Osteoblast (primary cell): ENCODE results near the gene ATF7IP2. TPM values are rescaled to one million over a fixed set of nuclear protein-coding genes. Genes with fewer than 3 reads are reported as not detected.
"Not testable (repeated sequence)": the region's sequence is repeated elsewhere in the genome, so short reads cannot be mapped to it uniquely, and the experiment has no call there.

ENCODE experiments used
- DNase-seq: peaks from one replicate; pipeline ENCODE4 v3.0.0; 2011; ENCODE audit warnings: low spot score, mixed read lengths; ENCODE audit not compliant: insufficient read length; ENCODE audit errors: missing footprints
- H2AFZ ChIP-seq: 2 replicates; pipeline ENCODE4 v1.6.0; 2011; ENCODE audit warnings: mild to moderate bottlenecking, low read length
- H3K27ac ChIP-seq: 2 replicates; pipeline ENCODE4 v1.5.1; 2011; ENCODE audit warnings: mild to moderate bottlenecking, low read depth, low read length, moderate library complexity
- H3K27me3 ChIP-seq: 2 replicates; pipeline ENCODE4 v1.6.0; 2012; ENCODE audit warnings: mild to moderate bottlenecking, control low read depth, inconsistent platforms, low read length, moderate library complexity; ENCODE audit not compliant: insufficient read depth
- H3K36me3 ChIP-seq: 2 replicates; pipeline ENCODE4 v1.5.1; 2011; ENCODE audit warnings: mild to moderate bottlenecking, low read length, control low read depth, moderate library complexity; ENCODE audit not compliant: insufficient read depth
- H3K4me1 ChIP-seq: 2 replicates; pipeline ENCODE4 v1.5.1; 2011; ENCODE audit warnings: mild to moderate bottlenecking, low read length, control low read depth, moderate library complexity; ENCODE audit not compliant: insufficient read depth
- H3K4me2 ChIP-seq: 2 replicates; pipeline ENCODE4 v1.6.0; 2011; ENCODE audit warnings: mild to moderate bottlenecking, low read length; ENCODE audit not compliant: insufficient read depth
- H3K4me3 ChIP-seq: fragments of 200-600 bp; sonication (generic); 3 replicates; pipeline ENCODE4 v1.5.1; 2012; ENCODE audit warnings: mild to moderate bottlenecking, low read length, inconsistent platforms; ENCODE audit not compliant: insufficient read depth
- H3K79me2 ChIP-seq: 2 replicates; pipeline ENCODE4 v1.6.0; 2012; ENCODE audit warnings: mild to moderate bottlenecking, low read length, control low read depth, inconsistent platforms; ENCODE audit not compliant: insufficient read depth
- H3K9me3 ChIP-seq: 2 replicates; pipeline ENCODE4 v1.5.1; 2011; ENCODE audit warnings: low read depth, low read length, control low read depth
- H4K20me1 ChIP-seq: 2 replicates; pipeline ENCODE4 v1.6.0; 2012; ENCODE audit warnings: mild to moderate bottlenecking, low read length, control low read depth; ENCODE audit not compliant: insufficient read depth
- CTCF ChIP-seq: IDR thresholded peaks from 2 replicates; pipeline ENCODE4 v1.5.1; 2011; ENCODE audit warnings: mild to moderate bottlenecking, low read depth, low read length, moderate library complexity; ENCODE audit errors: extremely low read depth
- total RNA-seq: library from RNA; depleted of rRNA; stranded (reverse); fragments of >200 nt; gene quantifications from 2 replicates; pipeline ENCODE4 v1.2.3, GENCODE V29; 2012

The ATF7IP2 gene
- total RNA-seq, 1 donor = 8.0 TPM

GRCh38 chr16:10362077-10362863, 23.6 kb upstream of the ATF7IP2 start:
- no peaks in the 10 kb centered on the region for H3K27me3 ChIP-seq
- TF ChIP-seq CTCF = no peak
- no peaks in the 10 kb centered on the region for H3K79me2 ChIP-seq
- no peaks in the 10 kb centered on the region for H3K4me1 ChIP-seq
- H3K4me2 ChIP-seq = no peak overlapping the region
- H3K36me3 ChIP-seq = no peaks in the 10 kb centered on the region
- H3K27ac ChIP-seq = no peak overlapping the region
- no peak overlapping the region for H3K4me3 ChIP-seq
- DNase-seq = no peak
- H4K20me1 ChIP-seq = no peaks in the 10 kb centered on the region
- H2AFZ ChIP-seq = no peak overlapping the region
- H3K9me3 ChIP-seq = no peaks in the 10 kb centered on the region

- H3K9me3 ChIP-seq, H3K79me2 ChIP-seq, H4K20me1 ChIP-seq, DNase-seq, H3K4me2 ChIP-seq, H3K36me3 ChIP-seq, H3K4me1 ChIP-seq, H3K27me3 ChIP-seq, H3K27ac ChIP-seq, H2AFZ ChIP-seq, H3K4me3 ChIP-seq: not testable (repeated sequence)
Measured at GRCh38 chr16:10362864-10363197, 23.0 kb upstream of the ATF7IP2 start.

- H3K4me2 ChIP-seq, H3K9me3 ChIP-seq, H3K27me3 ChIP-seq, H3K36me3 ChIP-seq, DNase-seq, H3K4me1 ChIP-seq, H2AFZ ChIP-seq, H3K79me2 ChIP-seq, H3K27ac ChIP-seq, H3K4me3 ChIP-seq, H4K20me1 ChIP-seq: not testable (repeated sequence)
Measured at GRCh38 chr16:10366619-10367018, 19.2 kb upstream of the ATF7IP2 start.

- no peaks in the 10 kb centered on the region for H4K20me1 ChIP-seq
- no peak overlapping the region for H3K27ac ChIP-seq
- H3K9me3 ChIP-seq = no peaks in the 10 kb centered on the region
- no peak for TF ChIP-seq CTCF
- no peaks in the 10 kb centered on the region for H3K36me3 ChIP-seq
- no peaks in the 10 kb centered on the region for H3K4me1 ChIP-seq
- H3K4me2 ChIP-seq = no peak overlapping the region
- no peak overlapping the region for H3K4me3 ChIP-seq
- no peak for DNase-seq
- no peaks in the 10 kb centered on the region for H3K79me2 ChIP-seq
- no peak overlapping the region for H2AFZ ChIP-seq
- no peaks in the 10 kb centered on the region for H3K27me3 ChIP-seq
Measured at GRCh38 chr16:10367616-10368188, 18.2 kb upstream of the ATF7IP2 start.

- Histone ChIP-seq H3K9me3 (no peaks in the 10 kb centered on the region), H3K27me3 (no peaks in the 10 kb centered on the region), H3K27ac (no peak overlapping the region), H4K20me1 (no peaks in the 10 kb centered on the region), H3K4me2 (no peak overlapping the region), H3K36me3 (no peaks in the 10 kb centered on the region), H3K4me1 (no peaks in the 10 kb centered on the region), H2AFZ (no peak overlapping the region), H3K79me2 (no peaks in the 10 kb centered on the region), H3K4me3 (no peak overlapping the region)
- peak; percentile 13 for TF ChIP-seq CTCF
- no peak for DNase-seq
Measured at GRCh38 chr16:10368969-10369551, 16.8 kb upstream of the ATF7IP2 start.
